Right forelimb (tissue), 1 donor: ENCODE measurements around the gene UGT1A7.

ENCODE experiments used
- DNase-seq: peaks from one replicate; pipeline ENCODE4 v3.0.0-alpha.2; 2018

The UGT1A7 gene

GRCh38 chr2:233764761-233765160 is 83.1 kb downstream of the UGT1A7 start:
- DNase-seq = no peak

GRCh38 chr2:233766416-233766815 is 84.7 kb downstream of the UGT1A7 start:
- no peak for DNase-seq

GRCh38 chr2:233768076-233768475 is 86.4 kb downstream of the UGT1A7 start:
- no peak for DNase-seq

GRCh38 chr2:233769260-233769659 is 87.6 kb downstream of the UGT1A7 start:
- DNase-seq = no peak

- no peak for DNase-seq
These were observed 90.5 kb downstream of the UGT1A7 start for GRCh38 chr2:233772153-233772552.

GRCh38 chr2:233772583-233772982 is 90.9 kb downstream of the UGT1A7 start:
- DNase-seq = no peak

- DNase-seq = no peak
These were observed 92.2 kb downstream of the UGT1A7 start for GRCh38 chr2:233773854-233774253.

GRCh38 chr2:233775414-233775813 is 93.7 kb downstream of the UGT1A7 start:
- no peak for DNase-seq

- DNase-seq = no peak
These were observed 96.3 kb downstream of the UGT1A7 start, which contains the start of gene MROH2A for GRCh38 chr2:233778030-233778429. TSS of gene MROH2A (plus strand) at chr2:233778330. CDS start at chr2:233779359, 1,029 bp downstream.

- no peak for DNase-seq
These were observed 98.0 kb downstream of the UGT1A7 start for GRCh38 chr2:233779722-233780121.

- DNase-seq = no peak
These were observed 99.1 kb downstream of the UGT1A7 start for GRCh38 chr2:233780771-233781170.

GRCh38 chr2:233789554-233789953 is 107.9 kb downstream of the UGT1A7 start:
- no peak for DNase-seq

GRCh38 chr2:233791151-233791882 is 109.6 kb downstream of the UGT1A7 start:
- no peak for DNase-seq

GRCh38 chr2:233791883-233792329 is 110.2 kb downstream of the UGT1A7 start:
- no peak for DNase-seq

GRCh38 chr2:233792720-233793119 is 111.0 kb downstream of the UGT1A7 start:
- DNase-seq = no peak

GRCh38 chr2:233793465-233794127 is 111.9 kb downstream of the UGT1A7 start:
- no peak for DNase-seq

- no peak for DNase-seq
These were observed 112.5 kb downstream of the UGT1A7 start for GRCh38 chr2:233794128-233794658.

GRCh38 chr2:233795735-233796171 is 114.1 kb downstream of the UGT1A7 start:
- DNase-seq = no peak

GRCh38 chr2:233796254-233796653 is 114.6 kb downstream of the UGT1A7 start:
- DNase-seq = no peak

GRCh38 chr2:233798335-233799086 is 116.8 kb downstream of the UGT1A7 start:
- DNase-seq = no peak

GRCh38 chr2:233799087-233799665 is 117.5 kb downstream of the UGT1A7 start:
- DNase-seq = peak; percentile 21

GRCh38 chr2:233799716-233800115 is 118.0 kb downstream of the UGT1A7 start:
- peak; percentile 26 for DNase-seq

- no peak for DNase-seq
These were observed 118.5 kb downstream of the UGT1A7 start for GRCh38 chr2:233800208-233800607.
